Superior temporal gyrus (tissue), 1 donor: Measurements from ENCODE around the gene MAN1A2.

Experiments used
- DNase-seq: peaks from one replicate; pipeline ENCODE4 v3.0.0-alpha.2; 2016; ENCODE audit errors: extremely low spot score

The MAN1A2 gene

GRCh38 chr1:117359561-117360289 is 7.5 kb upstream of the MAN1A2 start:
- DNase-seq = no peak

GRCh38 chr1:117362986-117363385 is 4.3 kb upstream of the MAN1A2 start:
- DNase-seq = no peak

GRCh38 chr1:117363571-117364048 is 3.6 kb upstream of the MAN1A2 start:
- no peak for DNase-seq

GRCh38 chr1:117364240-117364639 is 3.0 kb upstream of the MAN1A2 start:
- no peak for DNase-seq

GRCh38 chr1:117365350-117366176 is 1.7 kb upstream of the MAN1A2 start:
- peak; percentile 61 for DNase-seq

- DNase-seq = peak; percentile 75
Measured at GRCh38 chr1:117366177-117367045, 838 bp upstream of the MAN1A2 start.

- peak; percentile 63 for DNase-seq
Measured at GRCh38 chr1:117368116-117369108, 1.2 kb downstream of the MAN1A2 start.

GRCh38 chr1:117370071-117370470 is 2.8 kb downstream of the MAN1A2 start:
- DNase-seq = no peak

- no peak for DNase-seq
Measured at GRCh38 chr1:117370509-117370908, 3.3 kb downstream of the MAN1A2 start.

- DNase-seq = no peak
Measured at GRCh38 chr1:117371441-117372151, 4.3 kb downstream of the MAN1A2 start.

GRCh38 chr1:117372863-117373412 is 5.7 kb downstream of the MAN1A2 start:
- DNase-seq = no peak

GRCh38 chr1:117373932-117374331 is 6.7 kb downstream of the MAN1A2 start:
- DNase-seq = no peak

- DNase-seq = no peak
Measured at GRCh38 chr1:117375327-117375726, 8.1 kb downstream of the MAN1A2 start.

GRCh38 chr1:117387060-117387633 is 19.9 kb downstream of the MAN1A2 start:
- DNase-seq = no peak

- no peak for DNase-seq
Measured at GRCh38 chr1:117388328-117388727, 21.1 kb downstream of the MAN1A2 start.

- DNase-seq = no peak
Measured at GRCh38 chr1:117389284-117389683, 22.0 kb downstream of the MAN1A2 start.

GRCh38 chr1:117389779-117390178 is 22.5 kb downstream of the MAN1A2 start:
- DNase-seq = no peak

GRCh38 chr1:117392771-117393170 is 25.5 kb downstream of the MAN1A2 start:
- no peak for DNase-seq

GRCh38 chr1:117396074-117396473 is 28.8 kb downstream of the MAN1A2 start:
- no peak for DNase-seq
